Thoracic aorta (tissue), 2 donors: ENCODE results near the gene ATRN. TPM values are rescaled to one million over a fixed set of nuclear protein-coding genes. Genes with fewer than 3 reads are reported as not detected.
"Not testable (repeated sequence)": the region's sequence is repeated elsewhere in the genome, so short reads cannot be mapped to it uniquely, and the experiment has no call there.

ENCODE experiments used
- ATAC-seq: fragments of 150-250 bp; one replicate; pipeline ENCODE4 v1.8.0; 2017; ENCODE audit warnings: low read depth; ENCODE audit not compliant: insufficient number of reproducible peaks, low FRiP score
- DNase-seq: peaks from one replicate; pipeline ENCODE4 v3.0.0-alpha.2; 2020; ENCODE audit warnings: low spot score
- H3K27ac ChIP-seq, 2 donors: fragments of 200-600 bp; sonication (generic); 1 replicate in 1 of 2; 2 replicates in 1 of 2; pipeline ENCODE4 v1.5.1; 2016; ENCODE audit warnings: mild to moderate bottlenecking in 2 of 2, moderate library complexity in 2 of 2
- H3K27me3 ChIP-seq: fragments of 200-600 bp; sonication (generic); replicated peaks from 2 replicates; pipeline ENCODE4 v1.6.0; 2016; ENCODE audit warnings: mild to moderate bottlenecking; ENCODE audit not compliant: insufficient read depth
- H3K36me3 ChIP-seq: fragments of 200-600 bp; sonication (generic); one replicate; pipeline ENCODE4 v1.5.1; 2016
- H3K4me1 ChIP-seq, 2 donors: fragments of 200-600 bp; sonication (generic); 1 replicate in 1 of 2; 2 replicates in 1 of 2; pipeline versions ENCODE4 v1.5.1 to v1.6.0; 2016; ENCODE audit warnings: low read depth in 2 of 2, mild to moderate bottlenecking in 1 of 2; ENCODE audit not compliant: control insufficient read depth in 1 of 2
- H3K4me3 ChIP-seq: fragments of 200-600 bp; sonication (generic); 2 replicates; pipeline ENCODE4 v1.5.1; 2016; ENCODE audit warnings: mild to moderate bottlenecking
- H3K9me3 ChIP-seq: fragments of 200-600 bp; sonication (generic); 2 replicates; pipeline ENCODE4 v1.5.1; 2016
- total RNA-seq, 2 donors: library from RNA; depleted of rRNA; stranded (reverse); fragments of >200 nt; gene quantifications; one replicate each; pipeline versions ENCODE4 v1.1.0 to v1.2.3, GENCODE V29; 2016
- TF ChIP-seq, protein P1 (sequence below): fragments of 200-600 bp; sonication (generic); IDR thresholded peaks from one replicate; pipeline ENCODE4 v1.5.1; 2019; ENCODE audit warnings: antibody characterized with exemption

Gene ATRN
- total RNA-seq, 2 donors from 2014 or later: 25.0 to 32.9 TPM

DNA sequence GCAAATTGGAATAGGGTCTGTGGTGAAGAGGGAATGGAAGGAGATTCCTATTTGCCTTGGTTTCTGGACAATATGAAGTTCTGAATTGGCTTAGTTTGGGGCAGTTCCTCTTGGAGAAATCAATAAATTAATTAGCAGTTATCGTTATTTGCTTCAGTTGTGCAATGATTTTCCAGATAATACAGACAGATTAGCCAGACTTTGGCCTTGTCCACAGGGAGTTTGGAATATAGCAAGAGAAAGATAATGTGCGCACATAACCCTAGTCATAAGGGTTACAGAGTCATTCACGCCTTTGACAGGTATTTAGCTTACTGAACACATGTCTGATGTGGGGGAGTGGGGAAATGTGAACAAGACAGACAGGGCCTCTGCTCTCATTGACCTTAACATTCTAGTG lies 1.3 kb downstream of the ATRN start:
- Histone ChIP-seq H3K9me3 (no peaks in the 10 kb centered on the region), H3K4me1 (peaks cover 22 to 26% of the 10 kb centered on the region in 2 donors), H3K27me3 (no peaks in the 10 kb centered on the region), H3K27ac (no peak overlapping the region), H3K4me3 (peak overlapping the region; percentile 97), H3K36me3 (no peaks in the 10 kb centered on the region)
- no peak for ATAC-seq
- DNase-seq: no peak
- TF ChIP-seq, protein P1, sequence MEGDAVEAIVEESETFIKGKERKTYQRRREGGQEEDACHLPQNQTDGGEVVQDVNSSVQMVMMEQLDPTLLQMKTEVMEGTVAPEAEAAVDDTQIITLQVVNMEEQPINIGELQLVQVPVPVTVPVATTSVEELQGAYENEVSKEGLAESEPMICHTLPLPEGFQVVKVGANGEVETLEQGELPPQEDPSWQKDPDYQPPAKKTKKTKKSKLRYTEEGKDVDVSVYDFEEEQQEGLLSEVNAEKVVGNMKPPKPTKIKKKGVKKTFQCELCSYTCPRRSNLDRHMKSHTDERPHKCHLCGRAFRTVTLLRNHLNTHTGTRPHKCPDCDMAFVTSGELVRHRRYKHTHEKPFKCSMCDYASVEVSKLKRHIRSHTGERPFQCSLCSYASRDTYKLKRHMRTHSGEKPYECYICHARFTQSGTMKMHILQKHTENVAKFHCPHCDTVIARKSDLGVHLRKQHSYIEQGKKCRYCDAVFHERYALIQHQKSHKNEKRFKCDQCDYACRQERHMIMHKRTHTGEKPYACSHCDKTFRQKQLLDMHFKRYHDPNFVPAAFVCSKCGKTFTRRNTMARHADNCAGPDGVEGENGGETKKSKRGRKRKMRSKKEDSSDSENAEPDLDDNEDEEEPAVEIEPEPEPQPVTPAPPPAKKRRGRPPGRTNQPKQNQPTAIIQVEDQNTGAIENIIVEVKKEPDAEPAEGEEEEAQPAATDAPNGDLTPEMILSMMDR: no peak

DNA sequence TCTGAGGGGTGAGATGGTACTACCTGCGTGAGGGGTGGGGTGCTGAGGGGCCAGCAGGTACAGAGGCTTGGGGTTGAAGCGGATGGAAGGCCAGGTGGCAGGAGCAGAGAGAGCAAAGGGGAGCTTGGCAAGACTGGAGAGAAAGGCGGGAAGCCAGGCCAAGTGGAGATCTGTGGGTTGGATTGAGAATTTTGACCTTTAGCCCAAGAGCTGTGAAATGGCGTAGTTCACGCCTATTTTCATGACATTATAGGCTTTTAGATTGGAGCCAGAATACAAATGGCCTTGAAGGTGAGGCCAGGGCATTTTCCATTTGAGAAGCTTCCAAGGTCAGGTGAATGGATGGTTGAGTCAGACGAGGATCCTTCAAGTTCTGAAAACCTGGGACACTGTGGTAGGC lies 2.5 kb downstream of the ATRN start:
- TF ChIP-seq, protein P1: no peak
- Histone ChIP-seq H3K4me3 (no peak overlapping the region), H3K36me3 (no peaks in the 10 kb centered on the region), H3K27ac (no peak overlapping the region), H3K9me3 (no peaks in the 10 kb centered on the region), H3K27me3 (no peaks in the 10 kb centered on the region), H3K4me1 (peaks cover 22 to 31% of the 10 kb centered on the region in 2 donors)
- no peak for DNase-seq
- ATAC-seq: no peak

DNA sequence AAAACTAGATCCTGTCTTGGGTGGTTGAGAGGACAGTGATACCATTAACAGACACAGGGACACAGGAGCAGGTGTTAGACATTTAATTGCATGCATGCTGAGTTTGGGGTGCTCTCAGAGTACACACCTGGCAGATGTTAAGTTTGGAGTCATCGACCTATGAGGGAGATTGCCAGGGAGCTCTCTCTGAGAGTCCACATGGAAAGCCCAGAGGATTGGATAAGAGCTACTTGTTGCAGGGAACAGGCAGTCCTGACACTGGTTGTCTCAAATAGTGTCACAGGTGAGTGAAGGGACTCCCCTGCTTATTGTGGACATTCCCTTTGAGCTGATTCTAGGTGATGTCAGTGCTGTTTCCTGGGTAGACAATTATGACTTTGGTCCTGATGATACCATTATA lies 3.1 kb downstream of the ATRN start:
- H3K4me3 ChIP-seq: no peak overlapping the region
- no peaks in the 10 kb centered on the region for H3K9me3 ChIP-seq
- H3K4me1 ChIP-seq: peaks cover 22 to 31% of the 10 kb centered on the region in 2 donors
- DNase-seq: no peak
- no peak for ATAC-seq
- no peak overlapping the region for H3K27ac ChIP-seq
- H3K27me3 ChIP-seq: no peaks in the 10 kb centered on the region
- H3K36me3 ChIP-seq: no peaks in the 10 kb centered on the region
- TF ChIP-seq, protein P1: no peak

DNA sequence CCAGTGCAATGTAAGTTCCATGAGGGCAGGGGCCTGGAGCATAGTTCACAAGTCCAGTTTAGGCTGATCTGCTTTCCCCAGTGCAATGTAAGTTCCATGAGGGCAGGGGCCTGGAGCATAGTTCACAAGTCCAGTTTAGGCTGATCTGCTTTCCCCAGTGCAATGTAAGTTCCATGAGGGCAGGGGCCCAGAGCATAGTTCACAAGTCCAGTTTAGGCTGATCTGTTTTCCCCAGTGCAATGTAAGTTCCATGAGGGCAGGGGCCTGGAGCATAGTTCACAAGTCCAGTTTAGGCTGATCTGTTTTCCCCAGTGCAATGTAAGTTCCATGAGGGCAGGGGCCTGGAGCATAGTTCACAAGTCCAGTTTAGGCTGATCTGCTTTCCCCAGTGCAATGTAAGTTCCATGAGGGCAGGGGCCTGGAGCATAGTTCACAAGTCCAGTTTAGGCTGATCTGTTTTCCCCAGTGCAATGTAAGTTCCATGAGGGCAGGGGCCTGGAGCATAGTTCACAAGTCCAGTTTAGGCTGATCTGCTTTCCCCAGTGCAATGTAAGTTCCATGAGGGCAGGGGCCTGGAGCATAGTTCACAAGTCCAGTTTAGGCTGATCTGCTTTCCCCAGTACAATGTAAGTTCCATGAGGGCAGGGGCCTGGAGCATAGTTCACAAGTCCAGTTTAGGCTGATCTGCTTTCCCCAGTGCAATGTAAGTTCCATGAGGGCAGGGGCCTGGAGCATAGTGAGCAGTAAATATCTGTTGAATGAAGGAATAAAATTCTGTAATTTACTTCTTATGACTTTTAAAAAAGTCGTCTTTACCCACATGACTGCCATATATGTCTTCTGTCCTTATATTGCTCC lies 6.4 kb downstream of the ATRN start:
- DNase-seq, H3K36me3 ChIP-seq, ATAC-seq, H3K27ac ChIP-seq, H3K4me3 ChIP-seq, H3K27me3 ChIP-seq, H3K9me3 ChIP-seq: not testable (repeated sequence)
- peaks cover 15 to 32% of the 10 kb centered on the region in 2 donors for H3K4me1 ChIP-seq

DNA sequence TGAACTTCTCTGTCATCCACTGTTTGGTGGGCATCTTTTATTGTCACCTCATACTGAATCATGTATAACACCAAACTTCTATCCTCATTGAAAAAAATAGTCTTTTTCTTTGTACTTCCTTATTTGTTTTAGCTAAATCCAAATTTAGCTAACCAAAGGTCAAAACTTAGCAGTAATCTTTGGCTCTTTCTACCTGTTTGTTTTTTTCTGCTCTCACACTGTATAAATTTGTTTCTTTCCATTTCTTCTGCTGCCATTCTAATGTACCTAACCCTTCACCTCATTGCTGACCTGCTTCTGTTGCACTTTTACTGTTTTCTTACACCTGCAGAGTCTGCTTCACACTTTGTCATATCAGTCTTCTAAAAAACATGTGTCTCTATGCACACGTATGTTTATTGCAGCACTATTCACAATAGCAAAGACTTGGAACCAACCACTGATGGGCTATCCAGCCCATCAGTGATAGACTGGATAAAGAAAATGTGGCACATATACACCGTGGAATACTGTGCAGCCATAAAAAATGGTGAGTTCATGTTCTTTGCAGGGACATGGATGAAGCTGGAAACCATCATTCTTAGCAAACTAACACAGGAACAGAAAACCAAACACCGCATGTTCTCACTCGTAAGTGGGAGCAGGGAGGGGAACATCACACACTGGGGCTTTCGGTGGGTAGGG lies 7.2 kb downstream of the ATRN start:
- no peaks in the 10 kb centered on the region for H3K36me3 ChIP-seq
- TF ChIP-seq, protein P1: no peak
- H3K9me3 ChIP-seq: no peaks in the 10 kb centered on the region
- ATAC-seq: no peak
- peaks cover 10 to 28% of the 10 kb centered on the region in 2 donors for H3K4me1 ChIP-seq
- DNase-seq: no peak
- H3K4me3 ChIP-seq: no peak overlapping the region
- H3K27me3 ChIP-seq: no peaks in the 10 kb centered on the region
- H3K27ac ChIP-seq: no peak overlapping the region
